Stimulated activated CD8-positive, alpha-beta memory T cell treated with anti-CD3 and anti-CD28 coated beads, Interleukin-4, amount 100 ng/mL, for 24 hours (primary cell): ENCODE results near the gene COPS2.
"Not testable (repeated sequence)": the region's sequence is repeated elsewhere in the genome, so short reads cannot be mapped to it uniquely, and the experiment has no call there.

Experiments used
- DNase-seq: peaks from one replicate; pipeline ENCODE4 v3.0.0-alpha.2; 2020; ENCODE audit warnings: low read depth

COPS2 gene

GRCh38 chr15:49103002-49103401 is 52.4 kb downstream of the COPS2 start:
- DNase-seq = no peak

- DNase-seq = no peak
Measured at GRCh38 chr15:49101536-49101935, 53.9 kb downstream of the COPS2 start.

GRCh38 chr15:49096090-49096750 is 59.2 kb downstream of the COPS2 start:
- DNase-seq = no peak

GRCh38 chr15:49094923-49095322 is 60.5 kb downstream of the COPS2 start:
- no peak for DNase-seq

- DNase-seq = no peak
Measured at GRCh38 chr15:49093252-49094105, 61.9 kb downstream of the COPS2 start.

- DNase-seq = no peak
Measured at GRCh38 chr15:49088996-49089395, 66.4 kb downstream of the COPS2 start.

- no peak for DNase-seq
Measured at GRCh38 chr15:49085696-49086459, 69.5 kb downstream of the COPS2 start.

GRCh38 chr15:49084285-49084570 is 71.2 kb downstream of the COPS2 start:
- no peak for DNase-seq

- DNase-seq = no peak
Measured at GRCh38 chr15:49083401-49084284, 71.8 kb downstream of the COPS2 start.

- DNase-seq = no peak
Measured at GRCh38 chr15:49082960-49083359, 72.4 kb downstream of the COPS2 start.

- no peak for DNase-seq
Measured at GRCh38 chr15:49079340-49080039, 75.9 kb downstream of the COPS2 start.

GRCh38 chr15:49075881-49076280 is 79.5 kb downstream of the COPS2 start:
- no peak for DNase-seq

- DNase-seq = not testable (repeated sequence)
Measured at GRCh38 chr15:49074589-49075287, 80.7 kb downstream of the COPS2 start.
